ENCODE data around the gene FOXI1.

- TF ChIP-seq CSRNP3 (CRISPR knock-in tag; IDR thresholded peaks at IDR 0.05) (no peak), ZNF70 (CRISPR knock-in tag; IDR thresholded peaks at IDR 0.05) (no peak), ZFP30 (CRISPR knock-in tag; IDR thresholded peaks at IDR 0.05) (no peak), TSHZ2 (CRISPR knock-in tag; IDR thresholded peaks at IDR 0.05) (no peak), ZNF8 (CRISPR knock-in tag; IDR thresholded peaks at IDR 0.05) (no peak), CREB5 (CRISPR knock-in tag; IDR thresholded peaks at IDR 0.05; ENCODE audit: low read depth) (no peak), SNAI2 (CRISPR knock-in tag; IDR thresholded peaks at IDR 0.05) (no peak)
These were observed 25.5 kb downstream of the FOXI1 start for GRCh38 chr5:170131235-170131634.
